NT2/D1 (cell line): ENCODE measurements around the gene KLRB1.

Source experiments
- YY1 ChIP-seq: IDR thresholded peaks from 2 replicates; pipeline ENCODE4 v1.6.1; 2011; ENCODE audit not compliant: insufficient read length, insufficient read depth
- ZNF274 ChIP-seq: IDR thresholded peaks from 2 replicates; pipeline ENCODE4 v1.6.1; 2011; ENCODE audit warnings: mild to moderate bottlenecking, low read depth, low read length

DNA sequence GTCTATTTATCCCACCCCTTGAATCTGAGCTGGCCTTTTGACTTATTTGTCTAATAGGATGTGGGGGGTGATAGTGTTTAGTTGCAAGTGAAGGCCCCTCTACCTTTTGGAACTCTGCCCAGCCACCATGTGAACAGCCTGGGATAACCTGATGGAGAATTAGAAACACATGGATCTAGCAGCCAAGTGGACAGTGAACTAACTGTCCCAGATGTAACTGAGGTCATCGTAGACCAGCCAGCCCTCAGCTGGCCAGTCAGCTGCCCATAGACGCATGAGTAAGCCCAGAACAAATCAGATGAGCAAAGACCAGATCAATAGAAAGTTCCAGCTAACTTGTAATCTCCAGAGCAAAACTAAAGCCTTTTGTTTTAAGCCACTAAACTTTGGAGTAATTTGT, 19.0 kb downstream of the KLRB1 start:
- TF ChIP-seq YY1: no peak
- no peak for TF ChIP-seq ZNF274
